ENCODE data around the gene SIM1.
A peak's percentile ranks its signal among the peaks of the same experiment; 100 is the strongest.

Gene SIM1

DNA sequence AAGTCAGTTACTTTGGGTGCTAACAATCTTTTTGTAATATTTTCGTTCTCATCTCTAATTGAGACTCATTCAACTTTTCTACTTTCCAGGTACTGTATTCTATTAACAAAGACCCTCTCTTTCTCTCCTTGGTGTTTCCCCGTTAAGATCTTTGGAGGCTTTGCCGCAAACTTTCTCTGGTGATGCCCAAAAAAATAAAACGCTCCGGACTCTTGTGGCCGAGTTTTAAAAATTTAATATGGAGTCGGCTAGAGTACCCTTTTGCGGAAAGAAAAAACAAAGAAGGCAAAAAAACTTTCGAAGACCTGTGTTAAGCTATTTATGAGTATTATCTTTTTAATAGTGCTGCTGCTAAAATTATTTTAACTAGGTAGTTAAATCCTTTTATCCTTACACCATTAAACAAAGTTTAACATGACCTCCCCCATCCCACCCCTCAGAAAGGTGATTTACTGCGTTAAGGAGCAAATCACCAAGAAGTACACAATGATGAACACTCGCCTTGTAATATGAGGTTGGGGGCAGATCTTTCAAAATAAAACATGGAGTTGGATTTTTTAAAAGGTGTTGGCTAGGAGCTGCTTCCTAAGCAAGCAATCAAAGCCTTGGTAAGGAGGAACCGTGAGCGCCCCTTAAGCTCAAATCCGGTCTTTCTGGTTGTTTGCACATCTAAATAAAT lies 10.0 kb downstream of the SIM1 start:
- H3K27me3 ChIP-seq (ENCODE audit: control insufficient read depth, insufficient read depth, low read length), result peaks cover 100% of the 10 kb centered on the region
- H3K9ac ChIP-seq (ENCODE audit: low read length), result no peak overlapping the region

DNA sequence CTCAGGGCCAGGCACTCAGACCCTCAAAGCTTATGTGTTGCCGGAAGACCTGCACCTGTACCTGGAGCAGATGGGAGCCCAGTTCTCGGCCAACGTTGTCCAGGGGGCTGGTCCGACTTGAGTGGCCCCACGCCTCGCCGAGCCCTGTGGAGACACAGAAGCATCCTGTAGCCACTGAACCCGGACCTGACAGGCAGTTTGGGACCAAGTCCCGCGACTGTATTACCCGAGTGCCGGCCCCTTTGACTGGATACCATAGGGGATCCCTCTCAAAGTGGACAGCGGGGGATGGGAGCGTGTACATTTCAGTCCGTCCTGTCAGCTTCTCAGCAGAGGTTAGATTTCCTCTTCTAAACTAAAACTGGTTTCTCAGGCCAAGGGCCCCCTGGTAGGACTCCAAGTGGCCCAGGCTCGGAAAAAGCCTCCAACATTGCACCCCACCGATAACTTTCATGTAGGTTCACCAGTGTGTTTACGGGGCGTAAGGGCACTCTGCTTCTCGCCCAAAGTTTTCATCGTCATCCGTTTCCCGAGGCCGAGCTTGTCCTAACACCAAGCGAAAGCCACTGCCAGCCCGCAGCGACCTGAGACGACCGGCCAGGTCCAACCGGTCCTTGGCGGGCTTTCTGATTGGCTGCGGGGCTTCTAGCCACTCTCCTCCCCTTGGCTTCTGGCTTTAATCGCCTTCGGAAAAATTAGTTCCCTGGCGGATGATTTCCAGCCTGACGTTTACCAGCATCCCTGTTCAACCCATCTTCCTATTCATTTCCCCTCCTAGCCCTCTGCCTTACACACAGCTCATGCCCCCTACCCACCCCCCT lies 10.8 kb downstream of the SIM1 start:
- Histone ChIP-seq H3K4me3 (ENCODE audit: low read depth, low read length) (peak overlapping the region; percentile 36), H3K9ac (ENCODE audit: low read length) (no peak overlapping the region), H3K9me3 (ENCODE audit: control insufficient read depth, insufficient read depth, low read depth, low read length) (no peaks in the 10 kb centered on the region), H3K27me3 (ENCODE audit: control insufficient read depth, insufficient read depth, low read length) (peaks cover 100% of the 10 kb centered on the region), H3K4me1 (ENCODE audit: control insufficient read depth, insufficient read depth, low read length) (peaks cover 45% of the 10 kb centered on the region), H3K27ac (ENCODE audit: low read depth, low read length) (no peak overlapping the region), H3K36me3 (ENCODE audit: control insufficient read depth, insufficient read depth, low read length) (no peaks in the 10 kb centered on the region)

More for the DNA sequence above, 10.0 kb downstream of the SIM1 start:
- Histone ChIP-seq H3K9me3 (ENCODE audit: control insufficient read depth, insufficient read depth, low read depth, low read length) (no peaks in the 10 kb centered on the region), H3K27ac (ENCODE audit: low read depth, low read length) (no peak overlapping the region), H3K4me3 (ENCODE audit: low read depth, low read length) (peak overlapping the region; percentile 50), H3K36me3 (ENCODE audit: control insufficient read depth, insufficient read depth, low read length) (no peaks in the 10 kb centered on the region), H3K4me1 (ENCODE audit: control insufficient read depth, insufficient read depth, low read length) (peaks cover 41% of the 10 kb centered on the region)

DNA sequence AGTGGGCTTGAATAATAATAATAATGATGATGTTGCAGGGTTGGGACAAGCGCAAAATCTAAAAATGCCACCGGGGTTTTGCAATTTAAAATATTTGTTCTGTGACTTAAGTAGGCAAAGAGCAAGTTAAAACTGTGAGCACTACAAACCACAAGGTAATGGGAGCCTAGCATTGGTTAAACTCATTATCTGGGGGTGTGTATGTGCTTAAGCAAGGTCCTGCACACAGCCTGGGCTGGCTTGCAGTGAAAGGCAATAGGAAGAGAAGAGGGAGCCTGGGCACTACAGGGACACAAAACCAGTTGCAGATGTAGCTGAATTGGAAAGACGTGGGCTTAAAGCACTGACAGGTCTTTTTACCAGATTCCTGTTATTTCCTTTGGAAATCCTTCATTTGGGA lies 11.7 kb downstream of the SIM1 start:
- Histone ChIP-seq H3K4me1 (ENCODE audit: control insufficient read depth, insufficient read depth, low read length) (peaks cover 46% of the 10 kb centered on the region), H3K9ac (ENCODE audit: low read length) (no peak overlapping the region), H3K4me3 (ENCODE audit: low read depth, low read length) (no peak overlapping the region), H3K27ac (ENCODE audit: low read depth, low read length) (no peak overlapping the region), H3K36me3 (ENCODE audit: control insufficient read depth, insufficient read depth, low read length) (no peaks in the 10 kb centered on the region), H3K27me3 (ENCODE audit: control insufficient read depth, insufficient read depth, low read length) (peaks cover 100% of the 10 kb centered on the region), H3K9me3 (ENCODE audit: control insufficient read depth, insufficient read depth, low read depth, low read length) (no peaks in the 10 kb centered on the region)

DNA sequence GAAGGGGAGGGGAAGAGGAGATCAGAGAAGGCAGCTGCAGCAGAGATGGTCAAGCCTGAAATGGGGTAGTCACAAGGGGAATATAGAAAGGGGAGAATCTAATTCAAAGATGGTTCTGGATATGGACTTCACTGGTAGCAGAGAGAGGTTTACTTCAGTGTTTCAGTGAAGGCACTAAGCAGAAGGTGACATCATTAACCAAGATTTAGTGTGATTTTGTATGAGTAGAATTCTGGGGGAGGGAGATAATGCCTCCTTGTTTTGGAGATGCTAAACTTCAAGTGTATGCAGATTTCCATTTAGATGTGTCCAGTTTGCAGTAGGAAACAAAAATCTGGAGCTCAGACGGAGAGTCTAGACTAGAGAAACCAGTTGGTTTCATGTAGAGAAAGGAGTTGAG lies 13.1 kb downstream of the SIM1 start:
- peaks cover 100% of the 10 kb centered on the region for H3K27me3 ChIP-seq (ENCODE audit: control insufficient read depth, insufficient read depth, low read length)
- no peak overlapping the region for H3K9ac ChIP-seq (ENCODE audit: low read length)
- peaks cover 41% of the 10 kb centered on the region for H3K4me1 ChIP-seq (ENCODE audit: control insufficient read depth, insufficient read depth, low read length)
- no peaks in the 10 kb centered on the region for H3K9me3 ChIP-seq (ENCODE audit: control insufficient read depth, insufficient read depth, low read depth, low read length)
- H3K27ac ChIP-seq (ENCODE audit: low read depth, low read length), result no peak overlapping the region
- H3K36me3 ChIP-seq (ENCODE audit: control insufficient read depth, insufficient read depth, low read length), result no peaks in the 10 kb centered on the region
- no peak overlapping the region for H3K4me3 ChIP-seq (ENCODE audit: low read depth, low read length)

DNA sequence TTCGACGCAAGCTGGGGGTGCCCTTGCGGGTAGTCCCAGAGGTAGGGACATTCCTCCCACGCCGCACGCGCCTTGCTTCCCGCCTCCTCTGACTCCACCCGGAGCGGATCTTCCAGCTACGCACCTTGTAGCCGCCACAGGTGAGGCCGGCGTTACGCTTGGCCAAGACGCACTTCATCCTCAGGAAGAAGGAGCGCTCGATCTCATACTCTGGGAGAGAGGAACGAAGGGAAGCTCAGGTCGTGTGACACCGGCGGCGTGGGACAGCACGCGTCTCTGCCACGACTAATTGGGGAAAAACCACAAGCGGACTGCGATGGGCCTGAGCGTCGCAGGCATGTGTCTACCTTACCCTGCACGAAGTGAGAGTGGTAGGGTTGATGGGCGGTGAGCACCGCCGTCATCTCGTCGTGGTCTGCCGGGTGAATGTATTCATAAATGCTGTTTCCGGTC lies 15.5 kb downstream of the SIM1 start:
- H3K4me1 ChIP-seq (ENCODE audit: control insufficient read depth, insufficient read depth, low read length), result peaks cover 24% of the 10 kb centered on the region
- H3K9ac ChIP-seq (ENCODE audit: low read length), result no peak overlapping the region
- no peaks in the 10 kb centered on the region for H3K36me3 ChIP-seq (ENCODE audit: control insufficient read depth, insufficient read depth, low read length)
- no peak overlapping the region for H3K27ac ChIP-seq (ENCODE audit: low read depth, low read length)
- peaks cover 100% of the 10 kb centered on the region for H3K27me3 ChIP-seq (ENCODE audit: control insufficient read depth, insufficient read depth, low read length)
- no peak overlapping the region for H3K4me3 ChIP-seq (ENCODE audit: low read depth, low read length)
- no peaks in the 10 kb centered on the region for H3K9me3 ChIP-seq (ENCODE audit: control insufficient read depth, insufficient read depth, low read depth, low read length)

DNA sequence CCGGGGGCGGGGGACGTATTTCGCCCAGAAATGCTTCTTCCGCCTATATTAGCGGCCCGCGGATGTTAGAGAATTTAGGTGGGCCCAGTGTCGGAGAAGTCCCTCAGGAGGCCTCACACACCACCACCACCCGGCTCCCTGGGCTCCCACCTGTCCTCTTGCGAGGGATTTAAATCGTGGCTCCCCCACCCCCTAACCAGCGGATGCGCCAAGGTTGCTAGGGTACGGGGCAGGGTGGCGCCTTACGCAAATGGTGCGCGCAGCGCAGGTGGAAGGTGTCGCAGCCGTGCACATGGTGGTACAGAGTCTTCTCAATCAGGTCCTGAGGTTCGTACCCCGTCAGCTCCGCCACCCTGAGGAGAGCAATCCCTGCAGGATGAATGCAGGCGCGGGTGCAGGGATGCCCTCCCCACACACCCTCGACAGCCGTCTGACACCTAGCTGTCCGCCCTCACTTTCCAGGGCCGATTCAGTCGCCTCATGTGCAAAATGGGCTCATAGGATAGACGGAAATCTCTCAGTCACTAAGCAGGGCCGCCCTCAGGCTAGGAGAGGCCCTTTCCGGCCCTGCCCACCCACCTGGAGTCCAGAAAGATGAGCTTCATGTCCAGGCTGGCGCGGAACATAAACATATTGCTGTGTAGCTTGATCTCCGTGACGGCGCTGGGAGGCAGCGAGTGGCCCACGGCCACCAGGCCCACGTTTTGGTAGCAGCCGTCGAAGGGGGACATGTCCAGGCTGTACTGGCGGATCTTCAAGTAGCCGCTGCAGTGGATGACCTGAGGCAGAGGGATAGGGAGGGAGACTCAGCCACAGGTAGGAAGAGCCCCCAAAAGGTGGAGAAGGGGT lies 16.6 kb downstream of the SIM1 start:
- Histone ChIP-seq H3K9ac (ENCODE audit: low read length) (no peak overlapping the region), H3K4me1 (ENCODE audit: control insufficient read depth, insufficient read depth, low read length) (peaks cover 17% of the 10 kb centered on the region; the same call in 1 of the 2 replicates), H3K27me3 (ENCODE audit: control insufficient read depth, insufficient read depth, low read length) (peaks cover 98% of the 10 kb centered on the region), H3K27ac (ENCODE audit: low read depth, low read length) (no peak overlapping the region), H3K9me3 (ENCODE audit: control insufficient read depth, insufficient read depth, low read depth, low read length) (no peaks in the 10 kb centered on the region), H3K36me3 (ENCODE audit: control insufficient read depth, insufficient read depth, low read length) (no peaks in the 10 kb centered on the region), H3K4me3 (ENCODE audit: low read depth, low read length) (peak overlapping the region; percentile 49)

DNA sequence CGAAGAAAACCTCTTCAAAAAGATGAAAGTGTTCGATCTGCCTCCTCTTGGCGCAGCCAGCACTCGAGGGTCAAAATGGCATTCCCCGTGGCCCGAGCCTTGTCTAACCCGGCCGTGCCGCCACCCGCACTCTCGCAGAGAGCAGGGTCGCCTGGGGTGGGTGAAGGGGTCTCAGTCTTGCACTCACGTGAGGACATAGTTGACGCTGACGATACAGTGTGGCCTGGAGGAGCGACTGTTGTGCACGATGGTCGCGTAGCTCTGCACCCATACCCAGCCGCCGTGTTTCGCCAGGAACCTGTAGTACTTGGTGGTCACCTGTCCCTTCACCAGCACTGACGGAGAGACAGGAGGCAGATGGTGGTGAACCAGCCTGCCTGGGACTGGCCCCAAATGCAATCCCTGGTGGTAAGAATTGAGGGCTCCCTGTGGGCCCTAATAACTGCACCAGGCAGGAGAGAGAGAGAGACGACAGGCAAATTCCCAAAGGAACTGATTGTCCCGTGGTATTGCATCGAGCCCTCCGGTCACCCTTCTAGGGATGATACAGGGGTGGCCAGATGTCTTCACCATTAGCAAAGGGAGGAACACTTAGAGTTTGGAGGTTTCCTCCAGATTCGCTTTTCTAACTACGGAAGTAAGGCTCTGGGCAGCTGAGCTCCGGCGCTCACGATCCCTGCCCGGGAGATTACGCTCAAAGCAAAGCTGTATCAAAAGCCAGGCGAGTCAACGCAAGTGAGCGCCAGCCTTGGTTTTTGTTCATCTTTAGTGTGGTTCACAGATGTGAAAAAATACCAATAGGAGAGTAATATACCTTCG lies 17.4 kb downstream of the SIM1 start:
- Histone ChIP-seq H3K36me3 (ENCODE audit: control insufficient read depth, insufficient read depth, low read length) (no peaks in the 10 kb centered on the region), H3K9me3 (ENCODE audit: control insufficient read depth, insufficient read depth, low read depth, low read length) (no peaks in the 10 kb centered on the region), H3K4me3 (ENCODE audit: low read depth, low read length) (peak overlapping the region; percentile 49), H3K27me3 (ENCODE audit: control insufficient read depth, insufficient read depth, low read length) (peaks cover 94% of the 10 kb centered on the region), H3K27ac (ENCODE audit: low read depth, low read length) (no peak overlapping the region), H3K4me1 (ENCODE audit: control insufficient read depth, insufficient read depth, low read length) (peaks cover 17% of the 10 kb centered on the region; the same call in 1 of the 2 replicates), H3K9ac (ENCODE audit: low read length) (no peak overlapping the region)

DNA sequence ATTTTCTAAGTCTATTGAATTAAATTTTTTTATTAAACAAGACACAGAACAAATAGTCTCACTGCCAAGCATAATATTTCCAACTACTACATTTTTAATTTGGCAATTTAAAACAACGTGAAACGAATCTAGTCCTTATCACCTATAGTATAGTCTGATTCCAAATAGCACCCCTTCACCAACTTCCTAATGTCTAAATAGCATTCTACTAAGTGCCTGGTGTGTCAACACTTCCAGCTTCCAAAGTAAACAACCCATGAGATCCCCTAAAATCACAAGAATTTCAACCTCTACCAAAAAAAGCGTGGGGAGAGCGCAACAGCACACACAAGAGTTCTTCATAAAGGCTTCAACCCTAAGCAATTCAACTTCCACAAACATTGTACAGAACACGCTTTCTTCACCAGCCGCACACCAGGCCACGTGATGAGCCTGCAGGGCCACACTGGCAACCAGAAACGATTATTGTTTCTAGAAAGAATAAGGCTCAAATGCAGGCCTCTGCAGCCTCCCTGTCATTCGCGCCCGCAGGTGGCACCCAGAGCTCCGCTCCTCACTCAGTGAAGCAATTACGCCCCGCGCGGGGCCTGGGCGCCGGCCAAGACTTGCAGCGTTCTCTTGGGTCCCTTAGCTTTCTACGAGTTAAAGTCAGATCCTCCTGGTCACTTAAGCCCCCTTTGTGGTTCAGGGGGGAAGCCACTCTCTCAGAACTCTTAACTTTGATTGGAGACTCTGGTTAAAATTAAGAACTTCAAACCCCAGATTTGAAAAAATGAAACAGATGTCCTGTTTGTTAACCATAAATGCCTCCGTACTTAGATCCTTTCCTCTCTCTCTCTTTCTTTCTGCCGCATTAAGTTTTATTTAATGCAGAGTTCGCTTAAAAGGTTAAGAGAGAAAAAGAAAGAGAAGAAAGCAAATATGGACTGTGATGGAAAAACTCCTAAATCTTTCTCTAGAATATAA lies 18.3 kb downstream of the SIM1 start:
- Histone ChIP-seq H3K4me3 (ENCODE audit: low read depth, low read length) (no peak overlapping the region; the same call in 1 of the 2 replicates), H3K27me3 (ENCODE audit: control insufficient read depth, insufficient read depth, low read length) (peaks cover 85% of the 10 kb centered on the region), H3K4me1 (ENCODE audit: control insufficient read depth, insufficient read depth, low read length) (peaks cover 17% of the 10 kb centered on the region; the same call in 1 of the 2 replicates), H3K9me3 (ENCODE audit: control insufficient read depth, insufficient read depth, low read depth, low read length) (no peaks in the 10 kb centered on the region), H3K36me3 (ENCODE audit: control insufficient read depth, insufficient read depth, low read length) (no peaks in the 10 kb centered on the region), H3K9ac (ENCODE audit: low read length) (no peak overlapping the region), H3K27ac (ENCODE audit: low read depth, low read length) (no peak overlapping the region)

DNA sequence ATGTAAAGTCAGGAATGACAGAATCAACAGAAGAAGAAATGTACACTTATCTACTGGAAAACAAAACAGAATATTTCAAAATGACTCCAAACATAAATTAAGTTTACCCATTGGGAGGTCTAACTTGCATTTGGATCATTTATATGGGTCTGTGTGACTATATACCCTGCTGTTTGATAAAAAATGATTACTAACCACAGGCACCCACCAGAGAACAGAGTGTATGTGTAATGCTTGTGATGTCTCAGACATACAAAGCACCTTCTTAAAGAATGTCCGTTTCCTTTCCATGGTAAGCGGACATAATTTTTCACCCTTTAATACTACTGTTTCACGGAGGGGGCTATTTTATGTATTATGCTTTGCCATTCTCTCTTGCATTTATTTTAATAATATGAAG lies 19.2 kb downstream of the SIM1 start:
- H3K4me1 ChIP-seq (ENCODE audit: control insufficient read depth, insufficient read depth, low read length), result peaks cover 17% of the 10 kb centered on the region; the same call in 1 of the 2 replicates
- H3K9me3 ChIP-seq (ENCODE audit: control insufficient read depth, insufficient read depth, low read depth, low read length), result no peaks in the 10 kb centered on the region
- no peak overlapping the region for H3K27ac ChIP-seq (ENCODE audit: low read depth, low read length)
- H3K9ac ChIP-seq (ENCODE audit: low read length), result no peak overlapping the region
- peaks cover 76% of the 10 kb centered on the region for H3K27me3 ChIP-seq (ENCODE audit: control insufficient read depth, insufficient read depth, low read length)
- H3K36me3 ChIP-seq (ENCODE audit: control insufficient read depth, insufficient read depth, low read length), result no peaks in the 10 kb centered on the region
- no peak overlapping the region for H3K4me3 ChIP-seq (ENCODE audit: low read depth, low read length)

All from HUES6 (cell line).